ENCODE measurements around the gene RXRA. TPM values are rescaled to one million over a fixed set of nuclear protein-coding genes. Genes with fewer than 3 reads are reported as not detected.

Gene RXRA
- total RNA-seq, 6 experiments from 2014 or later = 23.2 to 31.9 (median 28.0) TPM

DNA sequence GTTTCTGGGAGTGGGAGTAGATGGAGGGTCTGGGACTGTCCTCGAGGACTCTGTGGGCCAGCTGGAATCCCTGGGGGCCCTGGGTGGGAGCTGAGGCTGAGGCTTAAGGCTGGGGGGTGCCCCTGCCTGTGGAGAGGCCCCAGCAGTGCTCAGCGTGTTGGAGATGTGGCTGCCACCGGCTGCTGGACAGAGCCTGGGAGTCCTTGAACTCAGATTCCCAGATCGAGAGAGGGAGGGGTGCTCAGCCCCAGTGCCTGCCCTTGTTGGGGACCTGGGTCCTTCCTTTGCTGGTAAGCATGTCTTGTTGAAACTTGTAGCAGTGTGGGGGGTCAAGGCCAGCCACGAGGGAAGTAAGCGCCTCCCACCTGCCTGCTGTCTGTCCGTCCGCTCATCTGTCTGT, 10.7 kb downstream of the RXRA start:
- Mint-ChIP-seq H3K4me1 (ENCODE audit: low read depth) (peaks cover 11% of the 10 kb centered on the region), H3K9me3 (no peaks in the 10 kb centered on the region), H3K36me3 (ENCODE audit: low read depth) (no peaks in the 10 kb centered on the region), H3K27ac (no peak overlapping the region), H3K4me3 (no peak overlapping the region), H3K27me3 (ENCODE audit: insufficient read depth) (no peaks in the 10 kb centered on the region)
- no peak for DNase-seq
- TF ChIP-seq, protein P1, sequence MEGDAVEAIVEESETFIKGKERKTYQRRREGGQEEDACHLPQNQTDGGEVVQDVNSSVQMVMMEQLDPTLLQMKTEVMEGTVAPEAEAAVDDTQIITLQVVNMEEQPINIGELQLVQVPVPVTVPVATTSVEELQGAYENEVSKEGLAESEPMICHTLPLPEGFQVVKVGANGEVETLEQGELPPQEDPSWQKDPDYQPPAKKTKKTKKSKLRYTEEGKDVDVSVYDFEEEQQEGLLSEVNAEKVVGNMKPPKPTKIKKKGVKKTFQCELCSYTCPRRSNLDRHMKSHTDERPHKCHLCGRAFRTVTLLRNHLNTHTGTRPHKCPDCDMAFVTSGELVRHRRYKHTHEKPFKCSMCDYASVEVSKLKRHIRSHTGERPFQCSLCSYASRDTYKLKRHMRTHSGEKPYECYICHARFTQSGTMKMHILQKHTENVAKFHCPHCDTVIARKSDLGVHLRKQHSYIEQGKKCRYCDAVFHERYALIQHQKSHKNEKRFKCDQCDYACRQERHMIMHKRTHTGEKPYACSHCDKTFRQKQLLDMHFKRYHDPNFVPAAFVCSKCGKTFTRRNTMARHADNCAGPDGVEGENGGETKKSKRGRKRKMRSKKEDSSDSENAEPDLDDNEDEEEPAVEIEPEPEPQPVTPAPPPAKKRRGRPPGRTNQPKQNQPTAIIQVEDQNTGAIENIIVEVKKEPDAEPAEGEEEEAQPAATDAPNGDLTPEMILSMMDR (IDR thresholded peaks at IDR 0.05) = no peak

DNA sequence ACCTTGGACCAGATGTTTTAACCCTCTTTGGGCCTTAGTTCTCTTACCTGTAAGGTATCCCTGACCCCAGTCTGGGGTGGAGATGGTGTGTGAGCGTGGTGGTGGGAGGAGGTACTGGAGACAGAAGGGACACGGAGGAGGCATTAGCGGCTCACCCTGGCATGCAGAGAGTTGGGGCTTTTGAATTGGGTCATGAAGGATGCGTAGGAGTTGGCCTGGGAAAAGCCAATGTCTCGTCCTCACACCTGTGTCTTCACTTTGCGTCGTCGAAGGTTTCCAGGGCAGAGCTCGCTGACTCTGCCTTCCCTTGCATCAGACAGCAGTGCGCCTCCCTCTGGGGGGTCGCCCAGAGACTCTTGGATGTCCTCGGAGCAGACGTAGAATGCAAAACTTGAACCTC, 11.2 kb downstream of the RXRA start:
- H3K27ac Mint-ChIP-seq = no peak overlapping the region

DNA sequence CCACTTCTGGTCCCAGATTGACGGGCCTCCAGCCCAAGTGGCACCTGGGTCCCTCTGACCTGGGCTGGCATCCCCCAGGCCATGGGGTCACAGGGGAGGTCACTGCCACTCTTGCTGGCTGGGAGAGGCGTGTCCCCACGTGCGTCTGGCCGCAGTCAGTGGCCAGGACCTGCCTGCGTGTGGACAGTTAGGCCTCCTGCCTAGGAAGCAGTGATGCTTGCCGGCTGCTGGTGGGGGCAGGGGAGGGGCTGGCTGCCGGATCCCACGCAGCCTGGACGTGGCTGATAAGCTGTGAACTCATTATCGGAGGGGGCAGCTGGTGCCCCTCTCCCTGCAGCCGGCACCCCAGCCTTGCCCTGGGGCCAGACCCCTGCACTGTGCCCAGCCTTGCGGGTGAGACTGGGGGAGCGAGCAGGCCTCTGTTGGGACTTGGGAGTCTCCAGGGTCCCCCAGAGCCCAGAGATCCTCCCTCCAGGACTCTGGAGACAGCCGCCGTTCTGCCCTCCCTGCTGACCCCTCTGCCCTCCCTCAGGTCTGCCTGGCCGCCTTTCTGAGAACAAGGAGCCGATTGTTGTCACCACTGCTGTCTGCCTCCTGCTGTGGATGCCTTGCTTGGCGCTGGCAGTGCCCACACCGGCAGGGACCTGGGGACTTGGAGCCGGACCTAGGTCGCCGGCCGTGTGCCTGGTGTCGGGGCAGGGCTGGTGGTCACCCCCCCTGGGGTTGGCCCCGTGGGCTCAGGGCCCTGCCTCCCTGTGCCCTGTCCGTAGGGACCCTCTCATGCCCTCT, 12.3 kb downstream of the RXRA start:
- DNase-seq = no peak
- peaks cover 2% of the 10 kb centered on the region; the same call in 1 of the 2 replicates for H3K27me3 Mint-ChIP-seq (ENCODE audit: insufficient read depth)
- H3K36me3 Mint-ChIP-seq (ENCODE audit: low read depth) = no peaks in the 10 kb centered on the region
- TF ChIP-seq, protein P1 (IDR thresholded peaks at IDR 0.05) = no peak
- no peak overlapping the region for H3K4me3 Mint-ChIP-seq
- no peaks in the 10 kb centered on the region for H3K9me3 Mint-ChIP-seq
- H3K4me1 Mint-ChIP-seq (ENCODE audit: low read depth) = peaks cover 16% of the 10 kb centered on the region
- no peak overlapping the region for H3K27ac Mint-ChIP-seq

More for the DNA sequence above, 11.2 kb downstream of the RXRA start:
- Mint-ChIP-seq H3K27me3 (ENCODE audit: insufficient read depth) (peaks cover 2% of the 10 kb centered on the region; the same call in 1 of the 2 replicates), H3K4me3 (no peak overlapping the region), H3K9me3 (no peaks in the 10 kb centered on the region), H3K4me1 (ENCODE audit: low read depth) (peaks cover 11% of the 10 kb centered on the region), H3K36me3 (ENCODE audit: low read depth) (no peaks in the 10 kb centered on the region)
- DNase-seq = no peak
- TF ChIP-seq, protein P1 (IDR thresholded peaks at IDR 0.05) = no peak; the same call in 1 of the 2 replicates

DNA sequence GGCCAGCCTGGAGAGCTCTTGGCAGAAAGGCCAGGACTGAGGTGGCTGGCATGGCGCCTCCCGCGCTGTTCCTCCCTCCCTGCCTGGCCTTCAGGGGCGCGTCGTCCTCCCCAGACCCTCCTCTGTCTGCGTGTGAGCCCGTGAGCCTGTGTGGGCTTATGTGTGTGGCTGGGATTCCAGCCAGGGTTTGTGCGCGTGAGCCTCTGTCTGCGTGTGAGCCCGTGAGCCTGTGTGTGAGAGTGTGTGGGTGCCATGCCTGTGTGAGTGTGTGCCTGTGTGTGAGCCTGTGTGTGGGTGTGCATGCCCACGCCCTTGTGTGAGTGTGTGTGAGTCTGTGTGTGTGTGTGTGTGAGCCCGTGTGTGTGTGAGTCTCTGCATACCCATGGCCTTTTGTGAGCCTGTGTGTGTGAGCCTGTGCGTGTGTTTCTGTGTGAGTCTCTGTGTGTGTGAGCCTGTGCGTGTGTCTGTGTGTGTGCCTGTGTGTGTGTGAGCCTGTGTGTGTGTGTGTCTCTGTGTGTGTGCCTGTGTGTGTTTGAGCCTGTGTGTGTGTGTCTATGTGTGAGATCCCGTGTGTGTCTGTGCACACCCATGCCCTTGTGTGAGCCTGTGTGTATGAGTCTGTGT, 13.0 kb downstream of the RXRA start:
- DNase-seq = no peak
- TF ChIP-seq, protein P1 (IDR thresholded peaks at IDR 0.05) = no peak
- Mint-ChIP-seq H3K27ac (no peak overlapping the region), H3K36me3 (ENCODE audit: low read depth) (no peaks in the 10 kb centered on the region), H3K27me3 (ENCODE audit: insufficient read depth) (peaks cover 2% of the 10 kb centered on the region; the same call in 1 of the 2 replicates), H3K4me1 (ENCODE audit: low read depth) (peaks cover 16% of the 10 kb centered on the region), H3K4me3 (no peak overlapping the region), H3K9me3 (no peaks in the 10 kb centered on the region)

DNA sequence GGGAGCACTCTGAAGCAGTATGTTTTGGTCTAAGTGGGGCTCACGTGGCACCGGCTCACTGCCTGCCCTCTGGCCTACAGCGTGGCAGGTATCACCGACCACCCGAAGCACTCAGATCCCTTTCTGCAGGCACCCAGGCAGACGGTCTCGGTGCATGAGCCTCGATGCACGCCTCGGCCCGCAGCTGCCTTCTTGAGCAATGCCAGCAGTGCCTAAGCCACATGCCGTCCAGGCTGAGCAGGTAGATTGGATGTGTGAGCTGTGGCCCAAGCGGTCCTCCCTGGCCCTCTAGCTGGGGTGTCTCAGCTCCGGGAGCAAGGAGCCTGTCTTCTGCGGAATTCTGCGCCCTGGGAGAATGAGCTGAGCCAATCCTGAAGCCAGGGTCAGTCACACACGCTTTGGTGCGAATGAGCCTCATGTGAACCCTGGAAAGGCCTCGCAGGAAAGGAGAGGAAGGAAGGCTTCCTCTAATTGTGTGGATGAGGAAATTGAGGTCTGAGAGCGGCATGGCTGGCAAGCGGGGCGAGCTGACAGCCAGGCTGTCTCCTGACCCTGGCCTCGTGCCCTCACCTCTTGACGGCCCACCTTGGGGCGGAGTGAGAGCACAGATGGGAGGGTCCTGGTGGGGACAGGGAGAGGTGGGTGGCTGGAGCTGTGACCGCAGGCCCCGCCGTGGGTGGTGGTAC, 14.4 kb downstream of the RXRA start:
- no peak overlapping the region for H3K4me3 Mint-ChIP-seq
- no peak for DNase-seq
- H3K9me3 Mint-ChIP-seq = no peaks in the 10 kb centered on the region
- H3K27ac Mint-ChIP-seq = no peak overlapping the region
- peaks cover 2% of the 10 kb centered on the region; the same call in 1 of the 2 replicates for H3K27me3 Mint-ChIP-seq (ENCODE audit: insufficient read depth)
- TF ChIP-seq, protein P1 (IDR thresholded peaks at IDR 0.05) = no peak
- H3K4me1 Mint-ChIP-seq (ENCODE audit: low read depth) = 0 out of 2 replicates have a peak, but pooled peaks cover 5% of the 10 kb centered on the region
- no peaks in the 10 kb centered on the region for H3K36me3 Mint-ChIP-seq (ENCODE audit: low read depth)
